ENCODE measurements around the gene CYP2R1. TPM values are rescaled to one million over a fixed set of nuclear protein-coding genes. Genes with fewer than 3 reads are reported as not detected.

CYP2R1 gene
- total and polyA plus RNA-seq, 12 donors, result 5.7 to 58.5 (median 9.2) TPM

DNA sequence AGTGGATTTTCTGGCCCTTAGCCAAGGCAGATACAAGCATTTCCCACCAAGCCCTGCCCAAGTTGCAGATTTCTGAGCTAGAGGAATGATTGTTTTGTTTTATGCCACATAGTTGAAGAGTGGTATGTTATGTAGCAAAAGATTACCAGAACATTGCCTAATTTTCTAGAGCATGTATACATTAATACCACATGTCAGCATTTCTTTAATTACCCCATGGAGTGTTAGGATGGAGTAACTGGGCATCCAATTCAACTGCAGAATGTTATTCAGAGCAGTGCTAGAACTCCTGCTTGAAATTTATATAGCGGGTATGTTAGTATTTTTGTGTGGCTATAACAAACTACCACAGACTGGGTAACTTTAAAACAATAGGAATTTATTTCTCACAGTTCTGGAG is 24.4 kb upstream of the CYP2R1 start:
- Histone ChIP-seq H3K9me3 (replicated peaks in 1 of 3) (no peaks in the 10 kb centered on the region), H3K4me1 (replicated peaks in 1 of 2) (no peaks in the 10 kb centered on the region)

DNA sequence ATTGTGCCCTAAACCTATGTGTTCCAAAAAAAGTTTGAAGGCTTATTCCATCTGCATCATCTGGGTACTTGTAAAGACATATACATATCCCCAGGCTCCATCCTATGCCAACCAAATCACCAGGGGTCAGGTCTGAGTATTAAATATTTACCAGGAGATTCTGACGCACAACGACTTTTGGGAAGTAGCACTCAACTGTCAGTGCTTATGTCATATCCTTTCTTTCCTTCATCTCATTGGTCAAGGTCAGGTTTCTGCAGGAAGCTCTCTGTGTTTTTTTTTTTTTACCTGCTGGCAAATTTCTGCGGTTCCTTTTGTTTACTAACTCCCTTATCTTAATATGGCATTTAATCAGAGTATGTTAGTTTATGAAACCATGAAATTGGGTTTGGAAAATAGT is 22.5 kb upstream of the CYP2R1 start:
- TF ChIP-seq POLR2A (IDR thresholded peaks at IDR 0.05), result no peak
- no peak overlapping the region for H3K27ac ChIP-seq
- H3K4me1 ChIP-seq (replicated peaks in 1 of 2), result no peaks in the 10 kb centered on the region
- no peaks in the 10 kb centered on the region for H3K36me3 ChIP-seq (replicated peaks in 1 of 2)
- intact Hi-C loops (cut with DNase I), result loop anchor here in 1 of 2 donors (10.0 kb wide), 1 partner anchor 160 kb away; the partner anchor contains the start of gene CALCB
- no peak overlapping the region for H3K4me3 ChIP-seq
- H3K27me3 ChIP-seq, result no peaks in the 10 kb centered on the region
- WGBS, 4 donors, result 45 to 64% (median 54%) methylated on average over 3 of the region's 3 CpGs
- H3K9me3 ChIP-seq (replicated peaks in 1 of 3), result no peaks in the 10 kb centered on the region
- DNase-seq, result no peak

More for the DNA sequence above, 24.4 kb upstream of the CYP2R1 start:
- no peaks in the 10 kb centered on the region for H3K27me3 ChIP-seq
- TF ChIP-seq POLR2A (IDR thresholded peaks at IDR 0.05) (no peak), CTCF (IDR thresholded peaks at IDR 0.05) (no peak)
- H3K36me3 ChIP-seq (replicated peaks in 1 of 2), result no peaks in the 10 kb centered on the region
- WGBS, 4 donors, result 67 to 91% (median 80%) methylated on average over 1 of the region's 1 CpG
- H3K4me3 ChIP-seq, result no peak overlapping the region
- no peak for DNase-seq
- no peak overlapping the region for H3K27ac ChIP-seq
- intact Hi-C loops (cut with DNase I), result loop anchor here in 1 of 2 donors (10.0 kb wide), 1 partner anchor 158 kb away; the partner anchor contains the start of gene CALCB

DNA sequence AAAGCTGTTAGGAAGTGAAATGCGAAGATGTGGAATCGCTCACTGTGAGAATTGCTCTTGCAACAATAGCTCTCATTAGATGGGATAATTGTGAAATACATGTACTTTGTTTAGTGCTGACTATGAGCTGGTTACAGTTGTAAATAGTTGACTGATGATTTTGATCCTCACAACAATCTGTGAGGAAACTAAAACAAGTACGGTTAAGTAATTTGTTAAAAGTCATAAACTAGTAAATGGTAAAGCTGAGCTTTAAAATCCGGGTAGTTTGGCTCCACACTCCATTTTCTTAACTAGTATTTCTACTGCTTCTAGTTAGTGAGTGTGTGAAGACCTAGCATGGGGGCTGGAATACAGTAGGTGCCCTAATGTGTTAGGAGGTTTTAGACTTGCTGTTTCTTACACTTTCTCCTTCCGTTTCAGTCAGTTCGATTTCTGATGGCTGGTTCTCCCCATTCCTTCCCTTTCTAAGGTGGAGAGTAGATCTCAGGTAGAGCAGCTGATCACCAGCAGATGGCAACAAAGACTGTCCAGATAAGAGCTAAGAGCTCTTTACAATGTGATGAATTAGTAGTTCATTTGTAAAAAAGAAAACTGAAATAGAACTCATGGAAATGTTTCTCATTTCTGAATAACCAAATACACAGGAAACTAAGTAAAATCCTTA is 16.3 kb upstream of the CYP2R1 start:
- Histone ChIP-seq H3K36me3 (replicated peaks in 1 of 2) (no peaks in the 10 kb centered on the region), H3K4me1 (replicated peaks in 1 of 2) (peaks cover 0 to 11% of the 10 kb centered on the region in 2 donors), H3K27ac (no peak overlapping the region), H3K9me3 (replicated peaks in 1 of 3) (no peaks in the 10 kb centered on the region), H3K27me3 (peaks cover 5% of the 10 kb centered on the region), H3K4me3 (no peak overlapping the region)
- intact Hi-C loops (cut with DNase I), result loop anchor here (5.0 to 10.0 kb wide), 3 partner anchors 114 to 371 kb away; no protein-coding TSS in a partner anchor
- WGBS, 4 donors, result 34 to 35% (median 35%) methylated on average over 6 of the region's 6 CpGs
- TF ChIP-seq CTCF (IDR thresholded peaks at IDR 0.05), result peak in 5 of 6 experiments; percentile 17 to 48 (median 42)
- no peak for TF ChIP-seq POLR2A (IDR thresholded peaks at IDR 0.05)
- DNase-seq, result peak in 3 of 7 donors; percentile 19 to 27 (median 26)

DNA sequence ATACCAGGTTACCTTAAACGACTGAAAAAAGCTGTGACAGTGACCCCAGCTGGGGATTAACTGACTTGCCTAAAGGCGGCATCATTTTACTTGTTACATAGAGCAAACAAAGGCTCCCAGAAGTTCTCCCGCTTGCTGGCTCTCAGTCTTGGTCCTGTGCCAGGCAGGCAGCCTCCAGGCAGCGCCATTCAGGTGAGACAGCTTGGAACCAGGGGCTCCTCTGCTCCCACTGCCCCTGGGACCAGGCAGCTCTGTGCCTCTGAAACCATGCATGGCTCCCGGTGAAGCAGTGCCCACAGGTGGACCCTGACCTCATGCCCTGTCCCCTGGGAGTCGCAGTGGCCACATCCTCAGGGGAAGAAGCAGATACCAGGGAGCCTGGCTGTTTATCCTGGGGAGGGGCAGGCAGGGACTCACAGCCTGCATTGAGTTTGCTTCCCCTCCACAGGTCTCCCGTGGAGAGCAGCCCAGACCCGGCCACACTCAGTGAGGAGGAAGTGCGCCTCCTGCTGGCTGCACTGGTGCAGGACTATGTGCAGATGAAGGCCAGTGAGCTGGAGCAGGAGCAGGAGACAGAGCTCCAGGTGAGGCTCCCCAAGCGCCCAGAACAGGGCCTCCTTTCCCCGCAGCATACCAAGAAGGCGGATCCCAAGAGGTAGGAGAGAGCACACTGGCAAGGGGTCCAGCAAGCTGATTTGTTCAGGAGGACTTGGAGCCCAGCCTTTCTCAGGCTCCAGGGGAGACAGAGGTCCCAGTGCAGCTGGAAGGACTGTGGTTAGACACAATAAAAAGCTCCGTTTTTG is 15.6 kb upstream of the CYP2R1 start:
- no peaks in the 10 kb centered on the region for H3K36me3 ChIP-seq (replicated peaks in 1 of 2)
- no peak overlapping the region for H3K4me3 ChIP-seq
- H3K27me3 ChIP-seq, result peaks cover 5% of the 10 kb centered on the region
- H3K9me3 ChIP-seq (replicated peaks in 1 of 3), result no peaks in the 10 kb centered on the region
- intact Hi-C loops (cut with DNase I), result loop anchor here (5.0 to 10.0 kb wide), 3 partner anchors 113 to 370 kb away; no protein-coding TSS in a partner anchor
- 27 to 40% (median 37%) methylated on average over 8 to 13 of the region's 13 CpGs for WGBS, 4 donors
- peaks cover 0 to 11% of the 10 kb centered on the region in 2 donors for H3K4me1 ChIP-seq (replicated peaks in 1 of 2)
- TF ChIP-seq CTCF (IDR thresholded peaks at IDR 0.05), result peak; percentile 51 to 75 (median 62)
- no peak for TF ChIP-seq POLR2A (IDR thresholded peaks at IDR 0.05)
- no peak overlapping the region for H3K27ac ChIP-seq
- DNase-seq, result peak; percentile 62 to 89 (median 72)
